ENCODE measurements around the gene C18orf63.

Gene C18orf63

DNA sequence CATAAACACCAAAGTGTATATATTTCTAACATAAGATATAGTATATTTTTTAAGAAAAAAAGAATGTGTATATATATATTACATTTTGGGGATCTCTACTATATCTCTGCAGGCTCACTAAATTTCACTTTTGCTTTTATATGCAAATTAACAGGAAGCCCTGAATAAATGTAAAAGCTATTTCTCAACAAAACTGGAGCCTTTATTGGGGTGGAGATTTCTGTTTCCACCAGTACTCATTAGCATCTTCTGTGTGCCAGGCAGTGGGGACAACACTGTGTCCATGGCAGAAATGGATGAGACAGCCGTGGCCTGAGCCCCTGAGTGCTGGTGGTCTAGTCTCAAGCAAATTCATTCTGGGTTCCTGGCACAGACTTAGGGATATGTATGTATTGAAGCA lies 41.3 kb downstream of the C18orf63 start:
- TF ChIP-seq, protein P1, sequence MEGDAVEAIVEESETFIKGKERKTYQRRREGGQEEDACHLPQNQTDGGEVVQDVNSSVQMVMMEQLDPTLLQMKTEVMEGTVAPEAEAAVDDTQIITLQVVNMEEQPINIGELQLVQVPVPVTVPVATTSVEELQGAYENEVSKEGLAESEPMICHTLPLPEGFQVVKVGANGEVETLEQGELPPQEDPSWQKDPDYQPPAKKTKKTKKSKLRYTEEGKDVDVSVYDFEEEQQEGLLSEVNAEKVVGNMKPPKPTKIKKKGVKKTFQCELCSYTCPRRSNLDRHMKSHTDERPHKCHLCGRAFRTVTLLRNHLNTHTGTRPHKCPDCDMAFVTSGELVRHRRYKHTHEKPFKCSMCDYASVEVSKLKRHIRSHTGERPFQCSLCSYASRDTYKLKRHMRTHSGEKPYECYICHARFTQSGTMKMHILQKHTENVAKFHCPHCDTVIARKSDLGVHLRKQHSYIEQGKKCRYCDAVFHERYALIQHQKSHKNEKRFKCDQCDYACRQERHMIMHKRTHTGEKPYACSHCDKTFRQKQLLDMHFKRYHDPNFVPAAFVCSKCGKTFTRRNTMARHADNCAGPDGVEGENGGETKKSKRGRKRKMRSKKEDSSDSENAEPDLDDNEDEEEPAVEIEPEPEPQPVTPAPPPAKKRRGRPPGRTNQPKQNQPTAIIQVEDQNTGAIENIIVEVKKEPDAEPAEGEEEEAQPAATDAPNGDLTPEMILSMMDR (IDR thresholded peaks at IDR 0.05; ENCODE audit: insufficient read depth, low read length, poor library complexity, severe bottlenecking) = no peak
- DNase-seq (ENCODE audit: extremely low read depth, insufficient read length) = no peak
- H3K27me3 ChIP-seq (replicated peaks; ENCODE audit: control insufficient read depth, insufficient read depth, low read length) = no peaks in the 10 kb centered on the region
- no peaks in the 10 kb centered on the region for H3K36me3 ChIP-seq (ENCODE audit: control insufficient read depth, insufficient read depth, low read length)
- peak overlapping the region; percentile 38 for H3K4me3 ChIP-seq (replicated peaks; ENCODE audit: low read depth, low read length)

DNA sequence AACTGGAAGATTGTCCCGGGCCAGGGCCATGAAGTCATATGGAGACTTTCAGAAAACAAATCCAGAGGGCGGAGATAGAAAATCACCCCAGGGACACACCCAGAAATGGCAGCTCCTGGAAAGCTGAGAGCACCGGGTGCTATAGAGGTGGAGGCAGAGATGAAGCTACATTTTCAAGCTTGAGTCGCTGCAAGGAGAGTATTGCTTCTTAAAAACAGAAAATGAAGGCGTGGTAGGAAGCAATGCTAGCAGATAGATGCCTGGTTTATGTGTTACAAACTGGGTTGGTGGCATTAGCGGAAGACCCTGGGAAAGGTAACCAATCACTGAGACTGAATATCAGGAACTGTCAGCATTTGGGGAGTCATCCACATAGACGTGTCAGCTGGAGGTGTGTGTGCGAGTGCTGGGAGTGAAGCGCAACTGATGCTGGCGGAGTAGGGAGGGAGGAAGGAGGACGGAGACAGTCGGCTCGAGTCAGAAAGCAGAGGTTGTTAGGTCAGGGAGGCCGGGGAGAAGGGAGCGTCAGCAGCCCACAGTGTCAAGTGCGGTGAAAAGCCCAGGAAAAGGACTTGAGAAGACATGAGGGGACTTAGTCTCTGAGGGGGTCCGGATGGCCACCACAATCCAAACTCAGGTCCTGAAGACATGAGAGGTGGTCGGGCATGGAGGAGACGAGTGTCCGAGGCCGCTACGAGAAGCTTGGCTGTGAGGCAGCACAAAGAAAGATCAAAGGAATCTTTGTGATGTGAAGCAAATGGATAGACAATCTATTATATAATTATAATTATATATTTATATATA lies 45.4 kb downstream of the C18orf63 start:
- TF ChIP-seq, protein P1 (IDR thresholded peaks at IDR 0.05; ENCODE audit: insufficient read depth, low read length, poor library complexity, severe bottlenecking) = no peak
- Histone ChIP-seq H3K27me3 (replicated peaks; ENCODE audit: control insufficient read depth, insufficient read depth, low read length) (no peaks in the 10 kb centered on the region), H3K4me3 (replicated peaks; ENCODE audit: low read depth, low read length) (no peak overlapping the region), H3K36me3 (ENCODE audit: control insufficient read depth, insufficient read depth, low read length) (no peaks in the 10 kb centered on the region)
- DNase-seq (ENCODE audit: extremely low read depth, insufficient read length) = no peak

DNA sequence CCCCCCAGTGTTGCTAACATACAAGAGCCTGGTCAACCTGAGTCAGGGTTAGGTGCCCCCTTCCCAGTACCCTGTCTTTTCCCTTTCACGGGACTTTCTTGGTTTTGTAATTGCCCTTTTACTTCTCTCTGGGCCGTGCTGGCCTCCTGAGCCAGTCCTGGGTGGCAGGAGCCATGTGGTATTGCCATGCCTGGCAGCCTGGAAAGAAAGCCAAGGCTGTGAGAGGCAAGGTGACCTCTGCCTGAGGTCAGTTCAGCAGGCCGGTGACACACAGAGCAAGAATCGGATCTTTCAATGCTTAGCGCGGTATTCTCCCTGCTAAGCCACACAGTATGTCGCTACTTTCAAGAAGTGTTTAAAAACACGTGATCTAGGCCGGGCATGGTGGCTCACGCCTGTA lies 52.3 kb downstream of the C18orf63 start:
- Histone ChIP-seq H3K36me3 (ENCODE audit: control insufficient read depth, insufficient read depth, low read length) (no peaks in the 10 kb centered on the region), H3K4me3 (replicated peaks; ENCODE audit: low read depth, low read length) (no peak overlapping the region), H3K27me3 (replicated peaks; ENCODE audit: control insufficient read depth, insufficient read depth, low read length) (no peaks in the 10 kb centered on the region; the same call in 1 of the 2 replicates)
- no peak for DNase-seq (ENCODE audit: extremely low read depth, insufficient read length)
- TF ChIP-seq, protein P1 (IDR thresholded peaks at IDR 0.05; ENCODE audit: insufficient read depth, low read length, poor library complexity, severe bottlenecking) = no peak

DNA sequence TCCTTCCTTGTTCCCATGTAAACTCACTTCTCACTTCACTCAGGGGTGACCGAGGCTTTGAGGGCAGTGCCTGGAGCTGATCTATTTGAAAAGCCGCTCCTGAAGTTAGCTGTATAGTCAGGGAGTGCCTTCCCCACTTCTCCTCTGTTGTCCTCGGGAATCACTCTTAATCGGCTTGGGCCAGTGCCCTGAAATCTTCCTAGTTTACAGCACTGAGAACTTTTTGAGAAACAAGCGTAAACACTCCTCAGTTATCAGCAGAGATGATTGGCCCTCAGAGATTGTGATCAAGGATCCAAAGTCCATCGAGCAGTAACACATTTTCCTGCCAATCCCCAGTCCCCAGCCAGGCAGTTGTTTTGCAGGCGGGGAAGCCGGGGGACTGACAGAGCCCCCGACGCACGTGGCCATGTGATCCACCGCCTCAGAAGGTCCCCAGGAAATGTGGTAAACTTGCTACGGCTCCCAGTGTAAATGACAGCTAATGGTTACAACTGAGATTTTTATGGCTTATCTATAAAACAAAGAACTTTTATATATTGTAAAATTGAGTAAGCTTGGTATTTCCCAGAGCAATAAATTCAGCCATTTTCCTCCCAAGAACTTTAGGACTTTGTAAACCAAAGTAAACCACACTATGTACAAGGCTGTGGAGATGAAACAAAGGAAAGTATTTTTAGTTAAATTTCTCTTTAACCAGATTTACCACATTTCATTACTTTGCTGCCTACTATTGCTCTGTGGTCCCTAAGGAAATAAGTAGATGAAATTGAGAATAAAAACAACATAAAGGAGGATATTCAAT lies 53.5 kb downstream of the C18orf63 start:
- Histone ChIP-seq H3K36me3 (ENCODE audit: control insufficient read depth, insufficient read depth, low read length) (no peaks in the 10 kb centered on the region), H3K4me3 (replicated peaks; ENCODE audit: low read depth, low read length) (no peak overlapping the region), H3K27me3 (replicated peaks; ENCODE audit: control insufficient read depth, insufficient read depth, low read length) (no peaks in the 10 kb centered on the region; the same call in 1 of the 2 replicates)
- no peak for DNase-seq (ENCODE audit: extremely low read depth, insufficient read length)
- TF ChIP-seq, protein P1 (IDR thresholded peaks at IDR 0.05; ENCODE audit: insufficient read depth, low read length, poor library complexity, severe bottlenecking) = no peak

DNA sequence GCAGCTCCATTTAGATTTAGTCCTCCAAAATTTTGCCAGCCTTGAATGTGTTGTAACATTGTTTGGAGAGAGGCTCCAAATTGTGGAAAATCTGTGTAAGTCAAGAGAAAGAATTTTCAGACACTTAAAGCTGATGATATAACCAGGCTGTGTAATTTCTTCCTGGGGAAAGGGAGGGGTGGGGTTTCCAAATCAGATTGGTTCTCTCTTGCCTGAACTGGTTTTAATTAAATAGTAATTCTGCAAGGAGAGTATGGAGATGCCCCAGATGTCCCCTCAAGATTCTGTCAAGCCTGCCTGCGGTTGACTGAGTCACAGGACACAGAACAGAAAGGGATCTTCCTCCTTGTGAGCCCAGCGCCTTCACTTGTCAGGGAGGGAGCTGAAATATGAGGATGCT lies 54.5 kb downstream of the C18orf63 start:
- TF ChIP-seq, protein P1 (IDR thresholded peaks at IDR 0.05; ENCODE audit: insufficient read depth, low read length, poor library complexity, severe bottlenecking) = no peak
- no peak for DNase-seq (ENCODE audit: extremely low read depth, insufficient read length)
- Histone ChIP-seq H3K36me3 (ENCODE audit: control insufficient read depth, insufficient read depth, low read length) (no peaks in the 10 kb centered on the region), H3K27me3 (replicated peaks; ENCODE audit: control insufficient read depth, insufficient read depth, low read length) (no peaks in the 10 kb centered on the region; the same call in 1 of the 2 replicates), H3K4me3 (replicated peaks; ENCODE audit: low read depth, low read length) (no peak overlapping the region)

Measured in GM06990 (cell line).